C4-2B (cell line): ENCODE data around the gene BNIP2.

Source experiments
- CTCF ChIP-seq: fragments of 450-650 bp; conservative IDR thresholded peaks from 2 replicates; pipeline ENCODE4 v1.5.1; 2017; ENCODE audit warnings: mild to moderate bottlenecking
- ZFX ChIP-seq: fragments of 450-650 bp; IDR thresholded peaks from 2 replicates; pipeline ENCODE4 v1.6.1; 2017

- TF ChIP-seq CTCF (no peak), ZFX (no peak)
These were observed 34.7 kb upstream of the BNIP2 start for GRCh38 chr15:59723687-59724346.
